Endothelial cell of umbilical vein (primary cell): ENCODE results near the gene ADD1. TPM values are rescaled to one million over a fixed set of nuclear protein-coding genes. Genes with fewer than 3 reads are reported as not detected.

Source experiments
- BruUV-seq: library from RNA; stranded (reverse); fragments of 400-500 nt; replicated peaks from 2 replicates; lab custom pipeline; 2021; lab: Mats Ljungman, UMichigan
- CTCF ChIA-PET: fragments of 300-600, 350-600 bp; sonication (Branson Sonifier 250); formaldehyde crosslinking; loops from one replicate; lab custom pipeline; 2021; ENCODE audit warnings: antibody characterized with exemption, inconsistent platforms; lab: Charles Lee
- POLR2A ChIA-PET: fragments of 300-600, 350-600 bp; sonication (Branson Sonifier 250); formaldehyde crosslinking; loops from one replicate; lab custom pipeline; 2021; ENCODE audit warnings: antibody characterized with exemption, inconsistent platforms; lab: Charles Lee
- DNase-seq: peaks from one replicate; pipeline ENCODE4 v3.0.0-alpha.2; 2011; ENCODE audit warnings: low read depth, low spot score
- FAIRE-seq: peaks from 2 replicates; lab custom pipeline; 2011; peaks lifted over from hg19 to GRCh38; lab: Jason Lieb, UNC
- H2AFZ ChIP-seq: 2 replicates; pipeline ENCODE4 v1.6.0; 2012; ENCODE audit warnings: low read depth, low read length, control low read depth, inconsistent platforms
- H3K27ac ChIP-seq: 2 replicates; pipeline ENCODE4 v1.5.1; 2011; ENCODE audit warnings: low read depth, mild to moderate bottlenecking, control low read depth, low read length, moderate library complexity; ENCODE audit not compliant: insufficient read depth
- H3K27me3 ChIP-seq, 2 experiments: 2 replicates each; pipeline versions ENCODE4 v1.6.0 to v1.6.1; 2011; ENCODE audit warnings: low read length in 2 of 2, mixed read lengths in 1 of 2; ENCODE audit not compliant: control insufficient read depth in 2 of 2, insufficient read depth in 2 of 2
- H3K36me3 ChIP-seq, 2 experiments: 2 replicates in 1 of 2; 3 replicates in 1 of 2; pipeline ENCODE4 v1.5.1; 2011; ENCODE audit warnings: low read length in 2 of 2, mild to moderate bottlenecking in 1 of 2, moderate library complexity in 1 of 2; ENCODE audit not compliant: control insufficient read depth in 2 of 2, insufficient read depth in 2 of 2; ENCODE audit errors: extremely low read depth in 1 of 2
- H3K4me1 ChIP-seq: 3 replicates; pipeline ENCODE4 v1.5.1; 2011; ENCODE audit warnings: mild to moderate bottlenecking, low read length; ENCODE audit not compliant: control insufficient read depth, insufficient read depth; ENCODE audit errors: extremely low read depth
- H3K4me2 ChIP-seq: 2 replicates; pipeline ENCODE4 v1.6.1; 2011; ENCODE audit warnings: low read length, control low read depth, mixed read lengths; ENCODE audit not compliant: insufficient read depth
- H3K4me3 ChIP-seq, 3 experiments: fragments of 200-600 bp in 1 of 3; sonication (generic), shearing (Covaris generic) in 1 of 3; replicated peaks in 1 of 3; 2 replicates each; pipeline ENCODE4 v1.5.1; 2011 to 2016; ENCODE audit warnings: control low read depth in 3 of 3, low read length in 3 of 3, mild to moderate bottlenecking in 2 of 3, inconsistent platforms in 1 of 3, low read depth in 1 of 3, moderate library complexity in 1 of 3; ENCODE audit not compliant: insufficient read depth in 1 of 3
- H3K79me2 ChIP-seq: 2 replicates; pipeline ENCODE4 v1.6.0; 2012; ENCODE audit warnings: low read length, inconsistent platforms; ENCODE audit not compliant: control insufficient read depth, insufficient read depth
- H3K9ac ChIP-seq: replicated peaks from 2 replicates; pipeline ENCODE3; 2011; ENCODE audit warnings: low read length, control low read depth; ENCODE audit not compliant: insufficient read depth; ENCODE audit errors: extremely low read depth
- H3K9me1 ChIP-seq: replicated peaks from 3 replicates; pipeline ENCODE4 v1.6.0; 2011; ENCODE audit warnings: mild to moderate bottlenecking, low read length; ENCODE audit not compliant: control insufficient read depth, insufficient read depth; ENCODE audit errors: extremely low read depth
- H3K9me3 ChIP-seq: replicated peaks from 2 replicates; pipeline ENCODE4 v1.5.1; 2012; ENCODE audit warnings: low read length, inconsistent platforms; ENCODE audit not compliant: control insufficient read depth, insufficient read depth
- H4K20me1 ChIP-seq: replicated peaks from 2 replicates; pipeline ENCODE3; 2011; ENCODE audit warnings: mild to moderate bottlenecking, low read length; ENCODE audit not compliant: control insufficient read depth, insufficient read depth; ENCODE audit errors: extremely low read depth
- EZH2 ChIP-seq: IDR thresholded peaks from 2 replicates; pipeline ENCODE4 v1.6.1; 2012; ENCODE audit warnings: borderline replicate concordance, low read depth, mild to moderate bottlenecking, moderate library complexity, low read length, inconsistent platforms; ENCODE audit not compliant: severe bottlenecking
- FOS ChIP-seq: IDR thresholded peaks from 2 replicates; pipeline ENCODE4 v1.6.1; 2011; ENCODE audit warnings: mild to moderate bottlenecking, low read length, moderate library complexity, borderline replicate concordance; ENCODE audit not compliant: insufficient read depth
- GATA2 ChIP-seq: IDR thresholded peaks from 2 replicates; pipeline ENCODE4 v1.7.0; 2011; ENCODE audit warnings: low read depth, mild to moderate bottlenecking, moderate library complexity, mixed read lengths, low read length; ENCODE audit not compliant: insufficient read length, insufficient read depth
- JUN ChIP-seq: IDR thresholded peaks from 2 replicates; pipeline ENCODE4 v1.6.1; 2011; ENCODE audit warnings: borderline replicate concordance, low read depth; ENCODE audit not compliant: insufficient read length, insufficient read depth
- MYC ChIP-seq: IDR thresholded peaks from one replicate; pipeline ENCODE4 v1.6.1; 2011; ENCODE audit warnings: mild to moderate bottlenecking, low read depth, low read length
- POLR2A ChIP-seq: IDR thresholded peaks from 2 replicates; pipeline ENCODE4 v1.6.1; 2012; ENCODE audit warnings: low read depth, mild to moderate bottlenecking, control low read depth, low read length
- POLR2AphosphoS5 ChIP-seq: IDR thresholded peaks from 2 replicates; pipeline ENCODE4 v1.6.1; 2012; ENCODE audit warnings: low read depth, mild to moderate bottlenecking, control low read depth, low read length, moderate library complexity; ENCODE audit not compliant: insufficient read depth
- dilution Hi-C: fragments of 300-500 bp; cut with MboI; formaldehyde crosslinking; loops from one replicate; pipeline ENCODE4 v1.15.0; 2019; ENCODE audit warnings: low sequenced_read_pairs; ENCODE audit not compliant: extremely low pct_ligation_motif_present
- intact Hi-C: fragments of 100-400 bp; cut with micrococcal nuclease; formaldehyde crosslinking; loops from one replicate; pipeline ENCODE4 v1.10.0; 2022
- polyA plus RNA-seq, 4 experiments: library from polyadenylated mRNA; depleted of rRNA in 3 of 4; stranded (reverse) in 3 of 4; unstranded in 1 of 4; fragments of >200 nt; gene quantifications; 2 replicates each; pipeline versions ENCODE4 v1.2.1 to v1.2.3, GENCODE V29; 2011 to 2012; ENCODE audit warnings: missing spikeins in 1 of 4
- total RNA-seq: library from RNA; stranded (reverse); gene quantifications from 2 replicates; pipeline ENCODE4 v1.2.3, GENCODE V29; 2021
- TF ChIP-seq, protein P1 (sequence below), 2 donors: IDR thresholded peaks; 1 replicate in 1 of 2; 2 replicates in 1 of 2; pipeline ENCODE4 v1.5.1; 2011; ENCODE audit warnings: low read length in 2 of 2, mild to moderate bottlenecking in 2 of 2, moderate library complexity in 2 of 2, control low read depth in 1 of 2, inconsistent platforms in 1 of 2, low read depth in 1 of 2; ENCODE audit not compliant: insufficient read depth in 1 of 2; ENCODE audit errors: extremely low read depth in 1 of 2
- TF ChIP-seq, protein P2 (sequence below): IDR thresholded peaks from 2 replicates; pipeline ENCODE4 v1.6.1; 2011; ENCODE audit not compliant: insufficient read depth, insufficient read length

The ADD1 gene
- total and polyA plus RNA-seq, 2 donors (not counting 3 experiments of a cell fraction or from before 2014, with no cell fraction given) = 219 to 305 TPM

DNA sequence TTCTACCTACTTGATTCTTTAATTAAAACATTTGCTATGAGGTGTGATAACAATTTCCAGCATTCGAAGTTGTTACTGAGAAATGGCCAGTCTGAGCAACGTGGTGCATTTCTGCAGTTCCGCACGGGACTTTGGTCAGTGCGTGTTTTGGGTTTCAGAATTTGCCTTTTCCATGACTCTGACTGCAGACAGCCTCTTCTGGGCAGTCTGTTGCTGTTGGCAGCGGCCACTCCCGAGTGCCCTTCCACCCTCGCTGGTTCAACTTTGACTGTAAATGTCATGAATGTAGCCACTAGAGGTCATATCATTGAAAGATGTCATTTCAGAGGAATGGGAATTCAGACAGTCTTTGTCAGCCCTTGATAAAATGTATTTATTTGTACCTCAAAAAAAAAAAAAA is 65.9 kb downstream of the ADD1 start:
- no peak for DNase-seq
- Histone ChIP-seq H3K79me2 (no peaks in the 10 kb centered on the region), H3K27me3 (no peaks in the 10 kb centered on the region), H2AFZ (no peak overlapping the region), H3K9ac (no peak overlapping the region), H3K4me3 (no peak overlapping the region), H3K4me2 (no peak overlapping the region), H3K36me3 (peaks cover 28 to 62% of the 10 kb centered on the region in 2 experiments), H4K20me1 (no peaks in the 10 kb centered on the region), H3K9me1 (no peaks in the 10 kb centered on the region), H3K9me3 (no peaks in the 10 kb centered on the region), H3K4me1 (no peaks in the 10 kb centered on the region), H3K27ac (no peak overlapping the region)
- ChIA-PET POLR2A (no interaction called here), CTCF (interaction anchor here (1.4 kb wide), 1 partner anchor 13 kb away, joined by 5 read pairs; no protein-coding TSS in a partner anchor)
- dilution Hi-C loops = no loop called here
- TF ChIP-seq EZH2 = no peak
- no peak for TF ChIP-seq MYC
- TF ChIP-seq GATA2 = no peak
- TF ChIP-seq, protein P1, sequence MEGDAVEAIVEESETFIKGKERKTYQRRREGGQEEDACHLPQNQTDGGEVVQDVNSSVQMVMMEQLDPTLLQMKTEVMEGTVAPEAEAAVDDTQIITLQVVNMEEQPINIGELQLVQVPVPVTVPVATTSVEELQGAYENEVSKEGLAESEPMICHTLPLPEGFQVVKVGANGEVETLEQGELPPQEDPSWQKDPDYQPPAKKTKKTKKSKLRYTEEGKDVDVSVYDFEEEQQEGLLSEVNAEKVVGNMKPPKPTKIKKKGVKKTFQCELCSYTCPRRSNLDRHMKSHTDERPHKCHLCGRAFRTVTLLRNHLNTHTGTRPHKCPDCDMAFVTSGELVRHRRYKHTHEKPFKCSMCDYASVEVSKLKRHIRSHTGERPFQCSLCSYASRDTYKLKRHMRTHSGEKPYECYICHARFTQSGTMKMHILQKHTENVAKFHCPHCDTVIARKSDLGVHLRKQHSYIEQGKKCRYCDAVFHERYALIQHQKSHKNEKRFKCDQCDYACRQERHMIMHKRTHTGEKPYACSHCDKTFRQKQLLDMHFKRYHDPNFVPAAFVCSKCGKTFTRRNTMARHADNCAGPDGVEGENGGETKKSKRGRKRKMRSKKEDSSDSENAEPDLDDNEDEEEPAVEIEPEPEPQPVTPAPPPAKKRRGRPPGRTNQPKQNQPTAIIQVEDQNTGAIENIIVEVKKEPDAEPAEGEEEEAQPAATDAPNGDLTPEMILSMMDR (IDR thresholded peaks at IDR 0.05; ENCODE audit: extremely low read depth in 1 of 2, insufficient read depth in 1 of 2, low read depth in 1 of 2, low read length in 2 of 2) = no peak
- no peak for TF ChIP-seq POLR2A
- no peak for TF ChIP-seq FOS
- TF ChIP-seq JUN = no peak
- TF ChIP-seq, protein P2, sequence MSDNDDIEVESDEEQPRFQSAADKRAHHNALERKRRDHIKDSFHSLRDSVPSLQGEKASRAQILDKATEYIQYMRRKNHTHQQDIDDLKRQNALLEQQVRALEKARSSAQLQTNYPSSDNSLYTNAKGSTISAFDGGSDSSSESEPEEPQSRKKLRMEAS = no peak
- no peak for TF ChIP-seq POLR2AphosphoS5
- no TSS peak for BruUV-seq
- no peak for FAIRE-seq
- intact Hi-C loops = no loop called here
